ENCODE results near the gene DGKI.

The DGKI gene

GRCh38 chr7:137488038-137488437 is 358.7 kb downstream of the DGKI start:
- no peak overlapping the region for H3K4me3 ChIP-seq (ENCODE audit: control insufficient read depth, low read depth, low read length)
- peak; percentile 20 for TF ChIP-seq CTCF (IDR thresholded peaks at IDR 0.05; ENCODE audit: control insufficient read depth, insufficient read depth, low read depth, low read length, missing control alignments)
- no peak for DNase-seq (ENCODE audit: low read depth)

- no peak overlapping the region for H3K4me3 ChIP-seq (ENCODE audit: control insufficient read depth, low read depth, low read length)
- TF ChIP-seq CTCF (IDR thresholded peaks at IDR 0.05; ENCODE audit: control insufficient read depth, insufficient read depth, low read depth, low read length, missing control alignments): no peak
- DNase-seq (ENCODE audit: low read depth): no peak
Observed at GRCh38 chr7:137485818-137486217, 361.0 kb downstream of the DGKI start.

- TF ChIP-seq CTCF (IDR thresholded peaks at IDR 0.05; ENCODE audit: control insufficient read depth, insufficient read depth, low read depth, low read length, missing control alignments): no peak
- DNase-seq (ENCODE audit: low read depth): no peak
Observed at GRCh38 chr7:137484326-137484725, 362.4 kb downstream of the DGKI start.

DNA sequence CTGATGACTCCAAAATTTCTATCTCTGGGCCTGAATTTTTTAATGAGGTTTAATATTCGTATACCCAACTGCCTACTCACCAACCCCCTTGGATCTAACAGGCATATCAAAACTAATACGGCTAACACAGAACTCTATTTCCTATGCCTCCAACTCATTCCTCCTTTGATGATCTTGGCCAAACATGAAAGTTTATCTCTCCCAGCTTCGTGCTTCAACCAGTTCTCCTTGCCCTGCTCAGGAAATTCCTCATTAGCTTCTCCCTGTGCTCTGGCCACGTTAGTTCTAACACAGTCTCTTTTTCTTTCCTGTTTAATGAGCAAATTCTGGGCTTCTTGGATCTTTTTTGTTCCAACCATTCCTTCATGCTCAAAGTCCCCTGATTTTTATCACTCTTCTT is 364.3 kb downstream of the DGKI start:
- no peak for TF ChIP-seq CTCF (IDR thresholded peaks at IDR 0.05; ENCODE audit: control insufficient read depth, insufficient read depth, low read depth, low read length, missing control alignments)
- no peak for DNase-seq (ENCODE audit: low read depth)
- no peak overlapping the region for H3K4me3 ChIP-seq (ENCODE audit: control insufficient read depth, low read depth, low read length)

More at GRCh38 chr7:137484326-137484725, 362.4 kb downstream of the DGKI start:
- no peak overlapping the region for H3K4me3 ChIP-seq (ENCODE audit: control insufficient read depth, low read depth, low read length)

DNA sequence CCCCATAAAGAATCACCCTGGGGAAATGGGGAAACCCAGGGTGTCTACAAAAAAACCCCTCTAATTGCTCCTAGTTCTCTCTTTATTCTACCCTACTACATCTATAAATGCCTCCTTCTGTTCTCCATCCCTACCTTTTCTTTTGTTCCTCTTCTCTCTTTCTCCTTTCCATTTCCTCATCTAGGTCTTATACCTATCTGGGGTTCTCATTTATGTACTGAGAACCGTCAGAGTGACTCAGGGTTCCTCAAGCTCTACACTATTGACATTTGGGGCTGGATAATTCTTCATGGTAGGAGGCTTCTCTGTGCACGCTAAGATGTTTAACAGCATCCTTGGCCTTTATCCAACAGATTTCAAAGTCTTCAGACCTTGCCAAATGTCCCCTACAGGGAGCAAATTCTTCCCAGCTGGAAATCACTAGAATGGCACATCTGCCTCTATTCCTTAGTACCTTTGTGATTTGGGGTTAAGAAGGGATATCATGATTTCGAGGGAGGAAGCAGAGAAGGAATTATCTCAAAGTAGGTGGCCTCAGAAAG is 365.9 kb downstream of the DGKI start:
- no peak overlapping the region for H3K4me3 ChIP-seq (ENCODE audit: control insufficient read depth, low read depth, low read length)
- no peak for TF ChIP-seq CTCF (IDR thresholded peaks at IDR 0.05; ENCODE audit: control insufficient read depth, insufficient read depth, low read depth, low read length, missing control alignments)
- DNase-seq (ENCODE audit: low read depth): no peak

DNA sequence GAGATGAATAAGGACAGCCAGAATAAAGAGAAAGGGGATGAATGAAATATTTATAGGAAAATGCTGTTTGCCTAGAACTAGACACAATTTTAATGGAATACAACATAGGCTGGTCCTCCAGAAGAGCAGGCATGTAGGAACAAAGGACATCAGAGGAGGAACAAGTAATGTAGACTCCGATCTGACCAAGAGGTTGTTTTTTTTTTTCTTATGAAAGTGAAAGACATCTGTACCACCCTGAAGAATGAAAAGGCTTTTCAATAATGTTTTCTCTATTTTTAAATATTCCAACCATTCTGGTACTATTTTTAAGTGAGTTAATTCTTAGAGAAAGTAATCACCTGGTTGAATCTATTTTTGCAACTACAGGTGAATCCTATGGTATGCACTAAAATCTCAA is 366.4 kb downstream of the DGKI start:
- DNase-seq (ENCODE audit: low read depth): no peak
- no peak for TF ChIP-seq CTCF (IDR thresholded peaks at IDR 0.05; ENCODE audit: control insufficient read depth, insufficient read depth, low read depth, low read length, missing control alignments)

GRCh38 chr7:137476937-137477336 is 369.8 kb downstream of the DGKI start:
- H3K4me3 ChIP-seq (ENCODE audit: control insufficient read depth, low read depth, low read length): no peak overlapping the region
- DNase-seq (ENCODE audit: low read depth): no peak
- TF ChIP-seq CTCF (IDR thresholded peaks at IDR 0.05; ENCODE audit: control insufficient read depth, insufficient read depth, low read depth, low read length, missing control alignments): no peak

More for the DNA sequence above, 366.4 kb downstream of the DGKI start:
- no peak overlapping the region for H3K4me3 ChIP-seq (ENCODE audit: control insufficient read depth, low read depth, low read length)

Measured in AG09309 (cell line).